Measurements from ENCODE around the gene SETBP1.

SETBP1 gene

GRCh38 chr18:44998360-44998759 is 317.7 kb downstream of the SETBP1 start:
- H3K27ac ChIP-seq = no peak overlapping the region
- no peak for TF ChIP-seq CTCF (conservative IDR thresholded peaks at IDR 0.05)

GRCh38 chr18:45004546-45005080 is 323.9 kb downstream of the SETBP1 start:
- H3K27ac ChIP-seq = no peak overlapping the region
- no peak for TF ChIP-seq CTCF (conservative IDR thresholded peaks at IDR 0.05)

- H3K27ac ChIP-seq = no peak overlapping the region
- no peak for TF ChIP-seq CTCF (conservative IDR thresholded peaks at IDR 0.05)
These were observed 326.2 kb downstream of the SETBP1 start for GRCh38 chr18:45006934-45007333.

GRCh38 chr18:45007531-45007930 is 326.8 kb downstream of the SETBP1 start:
- no peak for TF ChIP-seq CTCF (conservative IDR thresholded peaks at IDR 0.05)
- H3K27ac ChIP-seq = no peak overlapping the region

- TF ChIP-seq CTCF (conservative IDR thresholded peaks at IDR 0.05) = no peak
- no peak overlapping the region for H3K27ac ChIP-seq
These were observed 328.2 kb downstream of the SETBP1 start for GRCh38 chr18:45008694-45009413.

- no peak overlapping the region for H3K27ac ChIP-seq
- TF ChIP-seq CTCF (conservative IDR thresholded peaks at IDR 0.05) = no peak
These were observed 329.1 kb downstream of the SETBP1 start for GRCh38 chr18:45009756-45010155.

- no peak for TF ChIP-seq CTCF (conservative IDR thresholded peaks at IDR 0.05)
- no peak overlapping the region for H3K27ac ChIP-seq
These were observed 331.6 kb downstream of the SETBP1 start for GRCh38 chr18:45012286-45012685.
